OCI-LY1 (cell line): ENCODE data around the gene RBM45.

Experiments
- H2AFZ ChIP-seq: fragments of 200-600 bp; sonication (generic), shearing (Covaris generic); 2 replicates; pipeline ENCODE4 v1.6.0; 2014; ENCODE audit warnings: antibody characterized with exemption, mild to moderate bottlenecking, low read length
- H3F3A ChIP-seq: fragments of 200-600 bp; sonication (generic), shearing (Covaris generic); 2 replicates; pipeline ENCODE4 v1.6.0; 2014; ENCODE audit warnings: mild to moderate bottlenecking, antibody characterized with exemption, low read length, moderate library complexity; ENCODE audit not compliant: insufficient read depth
- H3K27ac ChIP-seq: fragments of 200-600 bp; sonication (generic); 2 replicates; pipeline ENCODE4 v1.5.1; 2014; ENCODE audit warnings: low read length, mixed run types, mild to moderate bottlenecking, low read depth; ENCODE audit not compliant: poor library complexity, severe bottlenecking
- H3K27me3 ChIP-seq: fragments of 200-600 bp; sonication (generic); 2 replicates; pipeline ENCODE4 v1.6.0; 2014; ENCODE audit warnings: antibody characterized with exemption, mild to moderate bottlenecking, low read length, moderate library complexity; ENCODE audit not compliant: insufficient read depth
- H3K36me3 ChIP-seq: fragments of 200-600 bp; sonication (generic); 2 replicates; pipeline ENCODE4 v1.6.1; 2014; ENCODE audit warnings: mild to moderate bottlenecking, antibody characterized with exemption, low read length, moderate library complexity, mixed read lengths; ENCODE audit not compliant: insufficient read depth
- H3K4me1 ChIP-seq: fragments of 200-600 bp; sonication (generic); 2 replicates; pipeline ENCODE4 v1.5.1; 2014; ENCODE audit warnings: mild to moderate bottlenecking, low read length, moderate library complexity; ENCODE audit not compliant: insufficient read depth, severe bottlenecking
- H3K4me2 ChIP-seq: fragments of 200-600 bp; sonication (generic), shearing (Covaris generic); 2 replicates; pipeline ENCODE4 v1.6.1; 2014; ENCODE audit warnings: low read length
- H3K4me3 ChIP-seq: fragments of 200-600 bp; sonication (generic); 2 replicates; pipeline ENCODE4 v1.5.1; 2014; ENCODE audit warnings: low read length, low read depth, mild to moderate bottlenecking, mixed read lengths; ENCODE audit not compliant: poor library complexity, severe bottlenecking
- H3K79me2 ChIP-seq: fragments of 200-600 bp; shearing (Covaris generic); 2 replicates; pipeline ENCODE4 v1.6.1; 2016; ENCODE audit warnings: mixed run types, low read length, mixed read lengths; ENCODE audit not compliant: insufficient read depth
- H3K9ac ChIP-seq: fragments of 200-600 bp; sonication (generic), shearing (Covaris generic); 2 replicates; pipeline ENCODE4 v1.6.1; 2014; ENCODE audit warnings: mild to moderate bottlenecking, low read length, mixed read lengths
- H3K9me2 ChIP-seq: fragments of 200-600 bp; sonication (generic), shearing (Covaris generic); 2 replicates; pipeline ENCODE4 v1.6.1; 2014; ENCODE audit warnings: low read depth, mild to moderate bottlenecking, low read length, mixed read lengths
- H3K9me3 ChIP-seq: fragments of 200-600 bp; shearing (Covaris generic); 2 replicates; pipeline ENCODE4 v1.6.1; 2014; ENCODE audit warnings: low read length, mixed read lengths
- H4K20me1 ChIP-seq: fragments of 200-600 bp; sonication (generic), shearing (Covaris generic); 2 replicates; pipeline ENCODE4 v1.6.0; 2016; ENCODE audit warnings: mild to moderate bottlenecking, low read length; ENCODE audit not compliant: insufficient read depth
- CTCF ChIP-seq: fragments of 200-600 bp; sonication (generic), shearing (Covaris generic); IDR thresholded peaks from 2 replicates; pipeline ENCODE4 v1.5.1; 2017; ENCODE audit warnings: mild to moderate bottlenecking, antibody characterized with exemption, low read length, moderate library complexity, mixed read lengths
- EZH2 ChIP-seq: fragments of 200-600 bp; sonication (generic), shearing (Covaris generic); IDR thresholded peaks from 2 replicates; pipeline ENCODE4 v1.8.0; 2017; ENCODE audit warnings: borderline replicate concordance, mixed run types, mild to moderate bottlenecking, antibody characterized with exemption, low read length, moderate library complexity, mixed read lengths

RBM45 gene

GRCh38 chr2:178111743-178112142 lies 494 bp upstream of the RBM45 start:
- Histone ChIP-seq H3K36me3 (no peaks in the 10 kb centered on the region), H3K4me2 (peak overlapping the region; percentile 86; the same call in 1 of the 2 replicates), H3F3A (no peaks in the 10 kb centered on the region), H4K20me1 (no peaks in the 10 kb centered on the region), H3K79me2 (no peaks in the 10 kb centered on the region), H3K4me1 (peaks cover 17% of the 10 kb centered on the region), H3K27me3 (no peaks in the 10 kb centered on the region), H3K4me3 (peak overlapping the region; percentile 93), H3K9ac (no peak overlapping the region; the same call in 1 of the 2 replicates), H3K9me2 (no peaks in the 10 kb centered on the region), H3K9me3 (no peaks in the 10 kb centered on the region), H3K27ac (no peak overlapping the region), H2AFZ (peak overlapping the region; percentile 98)
- no peak for TF ChIP-seq CTCF

- no peaks in the 10 kb centered on the region for H4K20me1 ChIP-seq
- H3K4me2 ChIP-seq, result no peak overlapping the region
- H3K9ac ChIP-seq, result no peak overlapping the region
- H2AFZ ChIP-seq, result no peak overlapping the region
- no peaks in the 10 kb centered on the region for H3K79me2 ChIP-seq
- TF ChIP-seq CTCF (no peak), EZH2 (no peak)
- H3K36me3 ChIP-seq, result peaks cover 7% of the 10 kb centered on the region; the same call in 1 of the 2 replicates
- H3K27ac ChIP-seq, result no peak overlapping the region
- H3F3A ChIP-seq, result no peaks in the 10 kb centered on the region
- no peaks in the 10 kb centered on the region for H3K9me2 ChIP-seq
- H3K27me3 ChIP-seq, result no peaks in the 10 kb centered on the region
- no peak overlapping the region for H3K4me3 ChIP-seq
- no peaks in the 10 kb centered on the region for H3K9me3 ChIP-seq
- H3K4me1 ChIP-seq, result peaks cover 17% of the 10 kb centered on the region
Observed at GRCh38 chr2:178114462-178114861, 2.2 kb downstream of the RBM45 start.

- TF ChIP-seq EZH2 (no peak), CTCF (no peak)
- Histone ChIP-seq H3K36me3 (peaks cover 7% of the 10 kb centered on the region; the same call in 1 of the 2 replicates), H3K9me2 (no peaks in the 10 kb centered on the region), H3K27ac (no peak overlapping the region), H3K4me3 (no peak overlapping the region), H3K9ac (no peak overlapping the region), H3K9me3 (no peaks in the 10 kb centered on the region), H3F3A (no peaks in the 10 kb centered on the region), H3K4me2 (no peak overlapping the region), H3K79me2 (no peaks in the 10 kb centered on the region), H3K4me1 (peaks cover 17% of the 10 kb centered on the region), H4K20me1 (no peaks in the 10 kb centered on the region), H2AFZ (no peak overlapping the region), H3K27me3 (no peaks in the 10 kb centered on the region)
Observed at GRCh38 chr2:178115271-178115670, 3.0 kb downstream of the RBM45 start.
